HCT116 (cell line): ENCODE measurements around the gene SOCS4. TPM values are rescaled to one million over a fixed set of nuclear protein-coding genes. Genes with fewer than 3 reads are reported as not detected.

ENCODE experiments used
- ATAC-seq: fragments of 200-7000 bp; cut with Tn5 transposase; 2 replicates; pipeline ENCODE4 v1.9.1; 2020; ENCODE audit warnings: mild to moderate bottlenecking, moderate library complexity
- BruUV-seq: library from RNA; stranded (reverse); fragments of 400-500 nt; replicated peaks from 2 replicates; lab custom pipeline; 2021; lab: Mats Ljungman, UMichigan
- CTCF ChIA-PET: fragments of 300-600 bp; sonication (Branson Sonifier 250); formaldehyde crosslinking; loops from one replicate; lab custom pipeline; 2021; ENCODE audit warnings: antibody characterized with exemption; lab: Charles Lee
- POLR2A ChIA-PET: fragments of 300-600, 350-600 bp; sonication (Branson Sonifier 250); formaldehyde crosslinking; loops from one replicate; lab custom pipeline; 2021; ENCODE audit warnings: antibody characterized with exemption; lab: Charles Lee
- RAD21 ChIA-PET, 2 experiments: fragments of 300-600 bp; sonication (Branson Sonifier 250); formaldehyde crosslinking; loops; one replicate each; lab custom pipeline; 2023; ENCODE audit warnings: low total read pairs in 2 of 2; ENCODE audit not compliant: uncharacterized antibody in 2 of 2, unreplicated experiment in 2 of 2, low non-redundant PET in 1 of 2; lab: Charles Lee
- DNase-seq: peaks from one replicate; pipeline ENCODE4 v3.0.0-alpha.2; 2010; ENCODE audit warnings: low read depth, low spot score
- H2AFZ ChIP-seq: fragments of 200-600 bp; shearing (Covaris generic), sonication (generic); 2 replicates; pipeline ENCODE4 v1.6.1; 2017; ENCODE audit warnings: low read depth, mixed run types, mixed read lengths, antibody characterized with exemption, low read length; ENCODE audit not compliant: poor library complexity, severe bottlenecking
- H3K27ac ChIP-seq: 2 replicates; pipeline ENCODE4 v1.5.1; 2012; ENCODE audit warnings: low read depth, low read length
- H3K27me3 ChIP-seq: fragments of 200-600 bp; sonication (generic); 2 replicates; pipeline ENCODE4 v1.6.1; 2016; ENCODE audit warnings: mixed run types, low read length, mixed read lengths; ENCODE audit not compliant: insufficient read depth
- H3K36me3 ChIP-seq, 2 experiments: fragments of 200-500 bp in 1 of 2; fragments of 200-600 bp in 1 of 2; sonication (Bioruptor generic) in 1 of 2; sonication (generic) in 1 of 2; 2 replicates each; pipeline versions ENCODE4 v1.5.1 to v1.6.1; 2014 to 2016; ENCODE audit warnings: low read length in 2 of 2, inconsistent platforms in 1 of 2, mixed read lengths in 1 of 2, mixed run types in 1 of 2; ENCODE audit not compliant: insufficient read depth in 2 of 2, control insufficient read depth in 1 of 2
- H3K4me1 ChIP-seq, 2 experiments: fragments of 200-600 bp in 1 of 2; sonication (generic) in 1 of 2; 2 replicates each; pipeline versions ENCODE4 v1.5.1 to v1.6.1; 2012 to 2017; ENCODE audit warnings: low read length in 2 of 2, inconsistent platforms in 1 of 2, mild to moderate bottlenecking in 1 of 2, mixed read lengths in 1 of 2, mixed run types in 1 of 2, moderate library complexity in 1 of 2; ENCODE audit not compliant: insufficient read depth in 2 of 2, control insufficient read depth in 1 of 2
- H3K4me2 ChIP-seq: fragments of 200-600 bp; sonication (generic); 2 replicates; pipeline ENCODE4 v1.6.1; 2017; ENCODE audit warnings: mixed run types, low read length, mixed read lengths
- H3K4me3 ChIP-seq, 2 experiments: fragments of 200-600 bp in 1 of 2; sonication (generic) in 1 of 2; replicated peaks in 1 of 2; 2 replicates each; pipeline ENCODE4 v1.5.1; 2011 to 2016; ENCODE audit warnings: low read length in 2 of 2, control low read depth in 1 of 2, low read depth in 1 of 2, mild to moderate bottlenecking in 1 of 2, mixed read lengths in 1 of 2, mixed run types in 1 of 2
- H3K79me2 ChIP-seq: fragments of 200-600 bp; sonication (generic); 2 replicates; pipeline ENCODE4 v1.6.1; 2017; ENCODE audit warnings: mild to moderate bottlenecking, mixed run types, low read length, moderate library complexity, mixed read lengths; ENCODE audit not compliant: insufficient read depth
- H3K9ac ChIP-seq: fragments of 200-600 bp; sonication (generic); 2 replicates; pipeline ENCODE4 v1.6.1; 2016; ENCODE audit warnings: low read length, mixed read lengths
- H3K9me2 ChIP-seq: fragments of 200-600 bp; sonication (generic), shearing (Covaris generic); 2 replicates; pipeline ENCODE4 v1.6.1; 2017; ENCODE audit warnings: mixed run types, mild to moderate bottlenecking, moderate library complexity; ENCODE audit not compliant: insufficient read depth
- H3K9me3 ChIP-seq, 2 experiments: fragments of 200-500 bp in 1 of 2; fragments of 200-600 bp in 1 of 2; sonication (Bioruptor generic) in 1 of 2; sonication (generic) in 1 of 2; 2 replicates each; pipeline ENCODE4 v1.6.1; 2014 to 2017; ENCODE audit warnings: low read length in 2 of 2, mixed read lengths in 2 of 2, inconsistent platforms in 1 of 2, low read depth in 1 of 2, mild to moderate bottlenecking in 1 of 2, mixed run types in 1 of 2, moderate library complexity in 1 of 2; ENCODE audit not compliant: control insufficient read depth in 1 of 2, insufficient read depth in 1 of 2
- H4K20me1 ChIP-seq: fragments of 200-600 bp; sonication (generic), shearing (Covaris generic); 2 replicates; pipeline ENCODE4 v1.6.1; 2017; ENCODE audit warnings: mixed run types, mild to moderate bottlenecking, moderate library complexity; ENCODE audit not compliant: insufficient read depth
- CBX3 ChIP-seq: IDR thresholded peaks from 2 replicates; pipeline ENCODE4 v1.6.1; 2012; ENCODE audit warnings: low read depth
- CEBPB ChIP-seq: IDR thresholded peaks from 2 replicates; pipeline ENCODE4 v1.6.1; 2012; ENCODE audit warnings: low read depth
- EGR1 ChIP-seq: IDR thresholded peaks from 2 replicates; pipeline ENCODE4 v1.6.1; 2012; ENCODE audit warnings: low read depth
- EZH2 ChIP-seq: fragments of 200-600 bp; sonication (generic); IDR thresholded peaks from 2 replicates; pipeline ENCODE4 v1.6.1; 2017; ENCODE audit warnings: antibody characterized with exemption, mixed run types
- EZH2phosphoT487 ChIP-seq: fragments of 200-600 bp; IDR thresholded peaks from 2 replicates; pipeline ENCODE4 v1.6.1; 2018; ENCODE audit warnings: antibody characterized with exemption, borderline replicate concordance
- JUND ChIP-seq: IDR thresholded peaks from 2 replicates; pipeline ENCODE4 v1.6.1; 2012
- RAD21 ChIP-seq: IDR thresholded peaks from 2 replicates; pipeline ENCODE4 v1.6.1; 2012; ENCODE audit warnings: low read depth, mild to moderate bottlenecking
- SRF ChIP-seq: IDR thresholded peaks from 2 replicates; pipeline ENCODE4 v1.6.1; 2012; ENCODE audit warnings: low read depth
- TCF7L2 ChIP-seq: IDR thresholded peaks from 2 replicates; pipeline ENCODE4 v1.7.0; 2011; ENCODE audit warnings: borderline replicate concordance, inconsistent platforms; ENCODE audit not compliant: insufficient read depth, insufficient read length; ENCODE audit errors: extremely low read depth
- YY1 ChIP-seq: IDR thresholded peaks from 2 replicates; pipeline ENCODE4 v1.6.1; 2011; ENCODE audit warnings: low read length, low read depth, moderate library complexity, mild to moderate bottlenecking; ENCODE audit not compliant: insufficient replicate concordance; ENCODE audit errors: extremely low read depth
- ZNF274 ChIP-seq: fragments of 200-500 bp; sonication (Bioruptor generic); IDR thresholded peaks from 2 replicates; pipeline ENCODE4 v1.6.1; 2014; ENCODE audit warnings: mild to moderate bottlenecking, low read depth, low read length, inconsistent platforms
- intact Hi-C: fragments of 100-400 bp; cut with micrococcal nuclease; formaldehyde crosslinking; loops from 2 replicates; pipeline ENCODE4 v1.10.0; 2022
- total RNA-seq: library from RNA; stranded (reverse); gene quantifications from one replicate; pipeline ENCODE4 v1.2.1, GENCODE V29; 2021; ENCODE audit not compliant: unreplicated experiment
- TF ChIP-seq, protein P1 (sequence below): IDR thresholded peaks from 2 replicates; pipeline ENCODE4 v1.6.1; 2012
- TF ChIP-seq, protein P2 (sequence below), 3 experiments: fragments of 200-600 bp in 1 of 3; sonication (generic) in 1 of 3; IDR thresholded peaks in 2 of 3; conservative IDR thresholded peaks in 1 of 3; 2 replicates each; pipeline ENCODE4 v1.5.1; 2012 to 2017; ENCODE audit warnings: low read depth in 2 of 3, low read length in 2 of 3, antibody characterized with exemption in 1 of 3, borderline replicate concordance in 1 of 3, control low read depth in 1 of 3, mild to moderate bottlenecking in 1 of 3, mixed read lengths in 1 of 3, mixed run types in 1 of 3, moderate library complexity in 1 of 3; ENCODE audit not compliant: insufficient read depth in 1 of 3

SOCS4 gene
- total RNA-seq, 1 experiment from 2014 or later: 23.7 TPM

DNA sequence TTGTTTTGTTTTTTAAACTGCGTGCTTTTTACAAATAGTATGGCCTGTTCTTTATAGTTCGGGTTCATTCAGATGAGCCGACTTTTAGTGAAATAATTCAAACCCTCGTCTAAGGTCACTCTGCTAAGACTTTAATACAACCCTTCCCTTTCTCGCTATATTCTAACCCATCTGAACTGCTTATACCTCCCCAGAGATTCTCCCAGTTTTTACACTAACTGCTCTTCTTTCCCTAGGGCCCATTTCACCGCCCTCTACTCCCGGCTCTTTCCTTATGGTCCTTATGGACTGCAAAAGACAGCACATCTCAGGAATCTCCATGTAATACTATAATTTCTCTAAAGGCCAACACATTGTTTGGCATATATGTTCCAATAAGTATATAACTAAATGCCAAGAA lies 26.5 kb downstream of the SOCS4 start:
- Histone ChIP-seq H3K4me2 (peak overlapping the region; percentile 81; the same call in 1 of the 2 replicates), H3K9me2 (no peaks in the 10 kb centered on the region), H3K4me1 (peaks cover 4 to 21% of the 10 kb centered on the region in 2 experiments; a peak in 3 of 4 replicates), H3K4me3 (peak overlapping the region in 1 of 2 experiments; percentile 66; a peak in 1 of 4 replicates), H4K20me1 (peaks cover 26% of the 10 kb centered on the region; the same call in 1 of the 2 replicates), H3K9me3 (no peaks in the 10 kb centered on the region), H3K27me3 (no peaks in the 10 kb centered on the region), H3K36me3 (peaks cover 6 to 10% of the 10 kb centered on the region in 2 experiments; a peak in 3 of 4 replicates), H3K79me2 (peaks cover 66% of the 10 kb centered on the region), H2AFZ (no peak overlapping the region), H3K27ac (no peak overlapping the region), H3K9ac (no peak overlapping the region)
- no peak for DNase-seq
- intact Hi-C loops: no loop called here
- TF ChIP-seq CEBPB (no peak), ZNF274 (no peak), YY1 (no peak), RAD21 (no peak)
- ATAC-seq: no peak
- RAD21 ChIA-PET: no interaction called here
- no TSS peak for BruUV-seq
- CTCF ChIA-PET: interaction anchor here (0.7 kb wide), 1 partner anchor 36 kb away, joined by 3 read pairs; no protein-coding TSS in a partner anchor
- POLR2A ChIA-PET: interaction anchor here (1.0 kb wide), 1 partner anchor 401 kb away, joined by 3 read pairs; no protein-coding TSS in a partner anchor

DNA sequence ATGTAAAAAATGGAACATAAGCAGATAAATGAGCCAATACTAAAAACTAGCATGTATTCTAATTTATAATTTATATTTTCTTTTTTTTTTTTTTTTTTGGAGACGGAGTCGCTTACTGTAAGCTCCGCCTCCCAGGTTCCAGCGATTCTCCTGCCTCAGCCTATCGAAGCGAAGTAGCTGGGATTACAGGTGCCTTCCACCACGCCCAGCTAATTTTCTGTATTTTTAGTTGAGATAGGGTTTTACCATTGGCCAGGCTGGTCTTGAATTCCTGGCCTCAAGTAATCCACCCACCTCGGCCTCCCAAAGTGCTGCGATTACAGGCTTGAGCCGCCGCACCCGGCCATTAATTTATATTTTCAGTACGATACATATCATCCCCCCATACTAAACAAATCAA lies 27.1 kb downstream of the SOCS4 start:
- Histone ChIP-seq H3K4me3 (no peak overlapping the region), H3K27me3 (no peaks in the 10 kb centered on the region), H4K20me1 (peaks cover 26% of the 10 kb centered on the region; the same call in 1 of the 2 replicates), H3K27ac (no peak overlapping the region), H3K9ac (no peak overlapping the region), H3K9me2 (no peaks in the 10 kb centered on the region), H3K4me2 (no peak overlapping the region), H3K4me1 (peaks cover 4 to 21% of the 10 kb centered on the region in 2 experiments; a peak in 3 of 4 replicates), H3K79me2 (peaks cover 72% of the 10 kb centered on the region), H2AFZ (no peak overlapping the region), H3K36me3 (peaks cover 6 to 10% of the 10 kb centered on the region in 2 experiments; a peak in 3 of 4 replicates), H3K9me3 (no peaks in the 10 kb centered on the region)
- DNase-seq (no peak), ATAC-seq (no peak)
- RAD21 ChIA-PET: no interaction called here
- intact Hi-C loops: no loop called here
- TF ChIP-seq EZH2phosphoT487 (no peak), TCF7L2 (no peak), YY1 (no peak), SRF (no peak), JUND (no peak), CBX3 (no peak), EZH2 (no peak), EGR1 (no peak)
- TF ChIP-seq, protein P1, sequence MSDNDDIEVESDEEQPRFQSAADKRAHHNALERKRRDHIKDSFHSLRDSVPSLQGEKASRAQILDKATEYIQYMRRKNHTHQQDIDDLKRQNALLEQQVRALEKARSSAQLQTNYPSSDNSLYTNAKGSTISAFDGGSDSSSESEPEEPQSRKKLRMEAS: no peak
- TF ChIP-seq, protein P2, sequence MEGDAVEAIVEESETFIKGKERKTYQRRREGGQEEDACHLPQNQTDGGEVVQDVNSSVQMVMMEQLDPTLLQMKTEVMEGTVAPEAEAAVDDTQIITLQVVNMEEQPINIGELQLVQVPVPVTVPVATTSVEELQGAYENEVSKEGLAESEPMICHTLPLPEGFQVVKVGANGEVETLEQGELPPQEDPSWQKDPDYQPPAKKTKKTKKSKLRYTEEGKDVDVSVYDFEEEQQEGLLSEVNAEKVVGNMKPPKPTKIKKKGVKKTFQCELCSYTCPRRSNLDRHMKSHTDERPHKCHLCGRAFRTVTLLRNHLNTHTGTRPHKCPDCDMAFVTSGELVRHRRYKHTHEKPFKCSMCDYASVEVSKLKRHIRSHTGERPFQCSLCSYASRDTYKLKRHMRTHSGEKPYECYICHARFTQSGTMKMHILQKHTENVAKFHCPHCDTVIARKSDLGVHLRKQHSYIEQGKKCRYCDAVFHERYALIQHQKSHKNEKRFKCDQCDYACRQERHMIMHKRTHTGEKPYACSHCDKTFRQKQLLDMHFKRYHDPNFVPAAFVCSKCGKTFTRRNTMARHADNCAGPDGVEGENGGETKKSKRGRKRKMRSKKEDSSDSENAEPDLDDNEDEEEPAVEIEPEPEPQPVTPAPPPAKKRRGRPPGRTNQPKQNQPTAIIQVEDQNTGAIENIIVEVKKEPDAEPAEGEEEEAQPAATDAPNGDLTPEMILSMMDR (IDR thresholded peaks at IDR 0.05 in 2 of 3, conservative IDR thresholded peaks at IDR 0.05 in 1 of 3; ENCODE audit: borderline replicate concordance in 1 of 3, insufficient read depth in 1 of 3, low read depth in 2 of 3, low read length in 2 of 3): no peak
- no TSS peak for BruUV-seq
- CTCF ChIA-PET: no interaction called here
- POLR2A ChIA-PET: interaction anchor here (1.0 kb wide), 1 partner anchor 402 kb away, joined by 3 read pairs; no protein-coding TSS in a partner anchor
